Esophagus squamous epithelium (tissue), 5 donors: Measurements from ENCODE around the gene COL15A1. TPM values are rescaled to one million over a fixed set of nuclear protein-coding genes. Genes with fewer than 3 reads are reported as not detected.

Experiments used
- DNase-seq: peaks from one replicate; lab custom pipeline; 2025; lab: John Stamatoyannopoulos, UW
- H3K27ac ChIP-seq, 4 donors: fragments of 200-600 bp; sonication (generic); one replicate each; pipeline ENCODE4 v1.5.1; 2016 to 2019; ENCODE audit warnings: mild to moderate bottlenecking in 1 of 4
- H3K27me3 ChIP-seq, 4 donors: fragments of 200-600 bp; sonication (generic); 1 replicate in 3 of 4; 2 replicates in 1 of 4; pipeline versions ENCODE4 v1.5.1 to v1.6.0; 2017 to 2021; ENCODE audit warnings: antibody characterized with exemption in 1 of 4
- H3K36me3 ChIP-seq, 3 donors: fragments of 200-600 bp; sonication (generic); one replicate each; pipeline ENCODE4 v1.5.1; 2016 to 2019
- H3K4me1 ChIP-seq, 3 donors: fragments of 200-600 bp; sonication (generic); one replicate each; pipeline ENCODE4 v1.5.1; 2017 to 2019
- H3K4me3 ChIP-seq, 4 donors: fragments of 200-600 bp; sonication (generic); 1 replicate in 3 of 4; 2 replicates in 1 of 4; pipeline ENCODE4 v1.5.1; 2016 to 2019; ENCODE audit warnings: mild to moderate bottlenecking in 2 of 4, moderate library complexity in 1 of 4
- H3K9me3 ChIP-seq, 3 donors: fragments of 200-600 bp; sonication (generic); one replicate each; pipeline ENCODE4 v1.5.1; 2016 to 2019
- CTCF ChIP-seq, 6 experiments: fragments of 450-650 bp in 4 of 6; fragments of 200-600 bp in 2 of 6; sonication (generic) in 2 of 6; IDR thresholded peaks; one replicate each; pipeline ENCODE4 v1.5.1; 2016 to 2019; ENCODE audit warnings: antibody characterized with exemption in 6 of 6, mild to moderate bottlenecking in 4 of 6, moderate library complexity in 4 of 6
- POLR2A ChIP-seq, 4 donors: fragments of 450-650 bp; IDR thresholded peaks; one replicate each; pipeline ENCODE4 v1.6.1; 2017; ENCODE audit warnings: antibody characterized with exemption in 4 of 4, mild to moderate bottlenecking in 4 of 4, moderate library complexity in 3 of 4
- WGBS, 2 donors: methylation state at CpG; one replicate each; pipeline ENCODE4 v1.1.5; 2018; 5-methylcytosine and 5-hydroxymethylcytosine counted together
- intact Hi-C: fragments of 100-400 bp; cut with DNase I; formaldehyde crosslinking; loops from one replicate; pipeline ENCODE4 v1.15.0; 2022
- total RNA-seq, 4 donors: library from RNA; depleted of rRNA; stranded (reverse); fragments of >200 nt; gene quantifications; one replicate each; pipeline ENCODE4 v1.1.0, GENCODE V29; 2016
- donor health status: DM: yes; HTN: yes; CAD: no.

COL15A1 gene
- total RNA-seq, 4 donors from 2014 or later = 3.4 to 33.2 (median 9.7) TPM

DNA sequence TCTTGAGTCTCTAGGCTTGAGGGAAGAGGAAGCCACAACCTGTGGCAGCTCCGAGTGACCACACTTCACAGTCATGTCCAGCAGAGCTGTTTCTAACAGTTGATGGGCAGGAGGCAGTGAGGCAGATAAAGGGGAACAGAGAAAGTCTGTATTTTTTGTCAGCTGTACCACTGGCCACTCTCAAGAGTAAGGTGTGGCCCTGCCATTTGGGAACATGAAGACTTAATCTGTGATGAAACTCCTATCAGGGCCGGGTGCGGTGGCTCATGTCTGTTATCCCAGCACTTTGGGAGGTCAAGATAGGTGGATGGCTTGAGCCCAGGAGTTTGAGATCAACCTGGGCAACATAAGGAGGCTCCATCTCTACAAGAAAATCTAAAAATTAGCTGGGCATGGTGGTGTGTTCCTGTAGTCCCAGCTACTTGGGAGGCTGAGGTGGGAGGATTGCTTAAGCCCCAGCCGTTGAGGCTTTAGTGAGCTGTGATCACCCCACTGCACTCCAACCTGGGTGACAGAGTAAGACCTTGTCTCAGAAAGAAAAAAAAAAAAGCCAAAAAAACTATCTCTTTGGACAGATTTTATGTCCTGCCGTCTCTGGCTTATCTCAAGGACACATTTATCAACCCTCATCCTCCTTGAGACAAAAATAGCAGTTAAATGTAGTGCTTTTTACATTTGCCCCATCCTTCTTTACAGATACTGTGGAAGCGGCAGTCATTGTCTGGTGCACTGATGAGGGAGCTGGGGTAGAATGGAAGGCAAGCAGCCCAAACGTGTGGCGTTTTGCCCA, 11.9 kb upstream of the COL15A1 start:
- no peak for DNase-seq
- Histone ChIP-seq H3K4me3 (no peak overlapping the region), H3K4me1 (no peaks in the 10 kb centered on the region), H3K9me3 (no peaks in the 10 kb centered on the region), H3K27ac (no peak overlapping the region), H3K27me3 (no peaks in the 10 kb centered on the region), H3K36me3 (no peaks in the 10 kb centered on the region)
- TF ChIP-seq POLR2A (IDR thresholded peaks at IDR 0.05) = no peak
- no peak for TF ChIP-seq CTCF (IDR thresholded peaks at IDR 0.05)
- intact Hi-C loops = no loop called here
- WGBS, 2 donors = 80 to 91% methylated on average over 6 to 7 of the region's 8 CpGs

DNA sequence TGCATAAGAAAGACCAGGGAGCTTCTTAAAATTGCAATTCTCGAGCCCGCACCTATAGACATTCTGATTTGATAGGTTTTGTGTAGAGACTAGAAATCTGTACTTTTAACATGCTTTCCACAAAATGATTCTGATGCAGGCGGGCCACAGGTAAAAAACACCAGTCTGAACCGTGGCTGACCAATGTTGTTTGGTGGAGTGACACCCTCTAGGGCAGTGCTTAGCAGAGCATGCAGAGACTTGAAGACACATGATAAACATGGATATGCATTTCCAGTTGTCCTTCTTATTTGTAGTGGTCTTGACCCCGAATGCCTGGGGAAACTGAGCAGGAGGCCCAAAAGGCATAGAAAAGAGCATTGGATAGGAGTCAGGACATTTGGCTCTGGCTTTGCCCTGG, 10.5 kb upstream of the COL15A1 start:
- no peaks in the 10 kb centered on the region for H3K27me3 ChIP-seq
- 81 to 84% methylated on average over 5 of the region's 5 CpGs for WGBS, 2 donors
- H3K4me1 ChIP-seq = no peaks in the 10 kb centered on the region
- H3K4me3 ChIP-seq = no peak overlapping the region
- H3K9me3 ChIP-seq = no peaks in the 10 kb centered on the region
- no peak overlapping the region for H3K27ac ChIP-seq
- DNase-seq = no peak
- intact Hi-C loops = no loop called here
- TF ChIP-seq CTCF (IDR thresholded peaks at IDR 0.05) = no peak
- TF ChIP-seq POLR2A (IDR thresholded peaks at IDR 0.05) = no peak
- H3K36me3 ChIP-seq = no peaks in the 10 kb centered on the region

GRCh38 chr9:98933890-98934289, 9.8 kb upstream of the COL15A1 start:
- Histone ChIP-seq H3K9me3 (no peaks in the 10 kb centered on the region), H3K36me3 (no peaks in the 10 kb centered on the region), H3K27ac (no peak overlapping the region), H3K4me3 (no peak overlapping the region), H3K4me1 (no peaks in the 10 kb centered on the region), H3K27me3 (peaks cover 0 to 2% (median 0%) of the 10 kb centered on the region in 4 donors)
- intact Hi-C loops = no loop called here
- TF ChIP-seq POLR2A (IDR thresholded peaks at IDR 0.05) = no peak
- no peak for TF ChIP-seq CTCF (IDR thresholded peaks at IDR 0.05)
- DNase-seq = no peak
- 62 to 71% methylated on average over 2 of the region's 2 CpGs for WGBS, 2 donors

- 45 to 65% methylated on average over 2 of the region's 3 CpGs for WGBS, 2 donors
- H3K9me3 ChIP-seq = no peaks in the 10 kb centered on the region
- DNase-seq = no peak
These were observed 8.6 kb upstream of the COL15A1 start for GRCh38 chr9:98935071-98935505.

More at GRCh38 chr9:98935071-98935505, 8.6 kb upstream of the COL15A1 start:
- no peaks in the 10 kb centered on the region for H3K36me3 ChIP-seq
- H3K4me3 ChIP-seq = no peak overlapping the region
- no peak overlapping the region for H3K27ac ChIP-seq
- intact Hi-C loops = no loop called here
- TF ChIP-seq POLR2A (IDR thresholded peaks at IDR 0.05) = no peak
- TF ChIP-seq CTCF (IDR thresholded peaks at IDR 0.05) = no peak
- H3K27me3 ChIP-seq = peaks cover 0 to 7% (median 0%) of the 10 kb centered on the region in 4 donors
- no peaks in the 10 kb centered on the region for H3K4me1 ChIP-seq
